Nucleus accumbens (tissue), 56 donors: Measurements from ENCODE around the gene RPS15.
A peak's percentile ranks its signal among the peaks of the same experiment; 100 is the strongest.
"Not testable (repeated sequence)": the region's sequence is repeated elsewhere in the genome, so short reads cannot be mapped to it uniquely, and the experiment has no call there.

Source experiments
- DNase-seq, 56 donors: peaks; one replicate each; lab custom pipeline; 2025; lab: John Stamatoyannopoulos, UW

RPS15 gene

DNA sequence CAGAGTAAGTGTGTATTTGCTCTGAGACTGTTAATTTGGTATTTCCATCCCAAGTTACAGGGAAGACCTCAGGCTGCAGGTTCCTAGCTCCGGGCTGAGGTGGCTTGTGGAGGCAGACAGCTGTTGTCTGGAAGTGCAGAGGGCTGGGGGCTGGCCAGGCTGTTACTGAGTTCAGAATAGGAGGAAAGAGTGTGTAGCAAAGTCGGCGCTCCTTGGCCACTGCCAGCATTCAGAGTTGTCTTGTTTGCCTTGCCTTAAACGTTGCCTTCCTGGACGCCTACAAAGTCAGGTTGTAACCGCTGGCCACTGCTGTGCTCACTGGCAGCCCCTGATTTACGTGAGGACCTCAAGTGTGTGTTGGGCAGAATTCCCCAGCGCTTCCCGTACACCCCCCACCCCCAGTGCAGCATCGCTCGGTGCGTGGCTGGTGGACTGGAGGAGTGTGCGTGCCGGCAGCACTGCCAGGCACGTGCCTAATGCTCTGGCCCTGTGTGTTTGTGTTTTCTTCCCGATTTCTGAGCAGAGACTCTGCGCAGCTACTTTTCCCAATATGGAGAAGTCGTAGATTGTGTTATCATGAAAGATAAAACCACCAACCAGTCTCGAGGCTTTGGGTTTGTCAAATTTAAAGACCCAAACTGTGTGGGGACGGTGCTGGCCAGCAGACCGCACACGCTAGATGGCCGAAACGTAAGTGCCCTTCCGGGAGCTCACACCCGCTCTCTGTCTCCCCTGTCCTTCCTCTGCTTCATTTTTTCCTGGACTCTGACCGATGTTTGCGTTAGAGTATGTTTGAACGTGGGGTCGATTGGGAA, 20.3 kb upstream of the RPS15 start:
- DNase-seq = peak in 7 of 56 donors; percentile 16 to 43 (median 23)

DNA sequence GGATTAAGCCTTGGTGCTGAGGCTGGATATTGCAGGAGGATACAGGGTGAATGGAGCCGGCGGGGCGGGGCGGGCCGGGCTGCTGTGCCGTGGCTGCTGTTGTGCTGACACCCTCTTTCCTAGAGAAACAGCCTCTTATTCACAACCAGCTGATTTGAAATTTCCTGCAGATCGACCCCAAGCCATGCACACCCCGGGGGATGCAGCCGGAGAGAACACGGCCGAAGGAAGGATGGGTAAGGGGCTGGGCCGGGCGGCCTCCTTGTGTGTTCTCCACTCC, 19.8 kb upstream of the RPS15 start:
- no peak for DNase-seq

- DNase-seq = no peak
Observed at GRCh38 chr19:1418951-1419738, 19.1 kb upstream of the RPS15 start.

DNA sequence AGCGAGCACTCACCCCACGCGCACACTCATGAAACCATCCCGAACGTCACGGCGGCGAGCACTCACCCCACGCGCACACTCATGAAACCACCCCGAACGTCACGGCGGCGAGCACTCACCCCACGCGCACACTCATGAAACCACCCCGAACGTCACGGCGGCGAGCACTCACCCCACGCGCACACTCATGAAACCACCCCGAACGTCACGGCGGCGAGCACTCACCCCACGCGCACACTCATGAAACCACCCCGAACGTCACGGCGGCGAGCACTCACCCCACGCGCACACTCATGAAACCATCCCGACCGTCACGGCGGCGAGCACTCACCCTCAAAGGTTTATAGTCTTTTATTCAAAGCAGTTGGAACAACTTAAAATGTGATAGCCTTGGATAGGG, 18.1 kb upstream of the RPS15 start:
- DNase-seq = not testable (repeated sequence)

GRCh38 chr19:1420590-1420989, 17.6 kb upstream of the RPS15 start:
- peak in 1 of 56 donors; percentile 30 for DNase-seq

- no peak for DNase-seq
Observed at GRCh38 chr19:1421218-1421957, 16.8 kb upstream of the RPS15 start.

DNA sequence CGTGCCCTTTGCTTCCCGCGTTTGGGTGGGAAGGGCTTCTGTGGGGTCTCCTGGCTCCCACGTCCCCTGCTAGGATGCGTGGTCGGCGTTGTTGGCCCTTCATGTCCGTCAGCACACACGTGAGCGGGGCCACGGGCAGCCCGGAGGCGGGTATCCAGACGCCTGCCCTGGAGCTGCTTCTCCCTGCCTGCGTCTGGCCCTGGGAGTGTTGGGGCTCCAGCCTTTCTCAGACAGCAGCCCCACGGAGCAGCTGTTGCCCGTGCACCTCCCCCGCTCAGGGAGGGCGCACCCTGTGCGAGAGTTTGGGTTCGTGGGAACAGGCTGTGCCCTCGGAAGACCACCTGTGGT, 16.3 kb upstream of the RPS15 start:
- DNase-seq = no peak

DNA sequence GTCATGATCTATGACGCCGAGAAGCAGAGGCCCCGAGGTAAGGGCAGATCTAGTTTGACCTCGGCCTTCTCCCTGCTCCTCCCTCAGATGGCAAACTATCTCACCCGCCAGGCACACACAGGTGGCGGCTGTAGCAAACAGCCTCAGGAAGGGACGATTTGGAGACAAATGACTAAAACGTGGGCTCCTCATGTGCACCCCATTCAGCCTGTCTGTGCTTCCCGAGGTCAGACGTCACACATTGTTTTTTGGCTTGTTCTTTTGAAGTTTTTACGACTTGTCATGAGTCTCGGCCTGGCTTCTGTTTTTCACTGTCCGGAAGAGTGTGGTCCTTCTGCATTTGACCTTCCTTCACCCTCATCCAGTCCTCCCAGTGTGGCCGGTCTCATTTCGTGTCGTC, 15.8 kb upstream of the RPS15 start:
- no peak for DNase-seq

DNA sequence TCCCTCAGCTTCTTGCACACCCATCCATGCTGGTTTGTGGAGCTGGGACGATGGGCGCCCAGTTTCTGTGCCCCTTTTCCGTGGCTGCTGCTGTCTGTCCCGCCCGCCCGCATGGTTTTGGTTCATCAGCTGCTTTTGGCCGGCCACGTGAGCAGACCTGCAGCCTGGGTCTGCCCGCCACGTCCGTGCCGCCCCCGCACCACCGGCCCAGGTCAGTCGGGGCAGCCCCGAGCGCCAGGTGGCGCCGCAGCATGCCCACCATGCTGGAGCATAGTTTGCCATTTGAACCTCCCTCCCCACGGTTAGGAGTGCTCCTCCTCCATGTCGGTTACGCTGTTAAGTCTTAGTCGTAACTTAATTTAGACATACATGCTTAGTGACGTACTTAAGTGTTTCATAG, 15.3 kb upstream of the RPS15 start:
- DNase-seq = no peak

DNA sequence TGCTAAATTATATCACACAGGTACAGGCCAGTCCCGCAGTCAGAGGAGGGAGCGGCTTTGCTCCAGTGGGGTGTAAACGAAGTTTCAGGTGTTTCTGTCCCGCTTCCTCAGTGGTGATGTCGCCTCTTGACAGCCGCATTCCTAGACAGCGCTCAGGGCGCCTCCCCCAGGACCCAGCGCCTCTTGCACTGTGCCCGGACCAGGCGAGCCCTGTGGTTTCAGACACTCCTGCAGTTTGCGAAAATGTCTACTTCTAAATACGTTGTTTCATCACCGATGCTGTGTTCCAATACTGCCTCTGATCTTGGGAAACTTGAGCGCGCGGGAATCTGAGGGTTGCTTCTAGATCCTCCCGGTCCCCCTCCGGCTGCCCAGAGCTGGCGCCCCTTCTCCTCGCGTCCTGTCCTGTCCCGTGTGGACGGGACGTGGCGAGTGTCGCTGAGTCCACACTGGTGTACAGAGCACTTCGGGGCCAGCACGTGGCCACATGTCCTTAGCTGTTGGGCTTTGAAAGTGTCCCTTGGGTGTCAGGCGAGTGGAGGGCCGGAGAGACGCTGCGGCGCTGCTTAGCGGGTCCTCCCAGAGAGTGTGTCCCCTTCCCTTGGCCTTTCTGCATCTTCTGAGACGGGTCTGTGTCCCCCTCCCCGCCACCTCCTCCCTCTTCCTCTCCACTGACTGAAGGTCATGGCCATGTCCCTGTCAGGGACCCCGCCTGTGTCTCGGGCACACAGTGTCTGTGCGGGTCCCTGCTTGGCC, 14.6 kb upstream of the RPS15 start:
- no peak for DNase-seq

- no peak for DNase-seq
Observed at GRCh38 chr19:1424192-1424955, 13.8 kb upstream of the RPS15 start.

GRCh38 chr19:1425102-1425837, 12.9 kb upstream of the RPS15 start:
- DNase-seq = no peak

DNA sequence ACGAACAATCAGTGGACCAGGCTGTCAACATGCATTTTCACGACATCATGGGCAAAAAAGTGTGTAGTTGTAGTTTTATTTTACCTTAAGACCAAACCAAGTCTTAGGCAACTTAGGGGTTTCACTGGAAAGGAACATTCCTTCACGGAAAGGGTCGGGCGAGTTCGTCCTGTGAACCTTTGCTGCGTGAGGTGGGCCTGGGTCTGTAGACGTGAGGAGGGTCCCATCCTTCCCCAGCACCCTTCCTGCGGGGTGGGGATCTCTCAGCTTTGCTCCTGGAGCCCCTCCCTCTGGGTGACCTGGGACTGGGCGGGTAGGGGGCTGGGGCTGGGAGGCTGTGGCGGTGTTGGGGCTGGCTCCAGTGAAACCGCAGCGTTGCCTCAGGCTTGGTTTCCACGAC, 12.3 kb upstream of the RPS15 start:
- no peak for DNase-seq

GRCh38 chr19:1426736-1427135, 11.5 kb upstream of the RPS15 start:
- no peak for DNase-seq

DNA sequence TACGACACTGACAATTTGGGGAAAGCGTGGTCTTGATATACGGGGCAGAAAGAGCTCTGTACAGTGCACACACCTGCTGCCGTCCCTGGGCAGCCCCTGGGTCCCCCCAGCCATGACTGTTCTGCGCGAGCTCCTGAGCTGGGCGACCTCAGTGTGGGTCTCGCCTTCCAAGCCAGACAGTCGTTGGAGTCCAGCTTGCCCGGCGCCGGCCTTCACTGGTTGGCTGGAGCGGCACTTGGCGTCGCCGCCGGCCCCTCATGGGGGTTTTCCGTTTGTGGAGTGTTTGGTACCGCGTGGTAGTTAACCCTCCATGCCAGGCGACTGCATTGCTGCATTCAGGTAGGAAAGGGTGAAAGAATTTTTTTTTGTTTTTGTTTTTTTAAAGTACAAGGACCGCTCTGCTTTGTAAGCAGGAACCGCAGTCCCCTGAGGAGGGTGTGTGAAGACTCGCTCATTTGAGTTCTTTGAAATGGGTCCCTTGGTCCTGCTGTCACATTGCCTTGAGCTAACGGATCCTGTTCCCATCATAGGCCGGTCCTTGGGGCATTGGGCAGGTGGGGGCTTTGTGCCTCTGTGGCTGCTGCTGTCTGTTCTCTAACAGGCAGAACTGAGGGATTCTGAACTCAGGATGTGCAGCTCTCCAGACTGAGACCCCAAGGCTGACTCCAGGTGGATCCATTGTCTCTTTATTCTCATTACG, 10.8 kb upstream of the RPS15 start:
- DNase-seq = peak in 11 of 56 donors; percentile 7 to 57 (median 29)

DNA sequence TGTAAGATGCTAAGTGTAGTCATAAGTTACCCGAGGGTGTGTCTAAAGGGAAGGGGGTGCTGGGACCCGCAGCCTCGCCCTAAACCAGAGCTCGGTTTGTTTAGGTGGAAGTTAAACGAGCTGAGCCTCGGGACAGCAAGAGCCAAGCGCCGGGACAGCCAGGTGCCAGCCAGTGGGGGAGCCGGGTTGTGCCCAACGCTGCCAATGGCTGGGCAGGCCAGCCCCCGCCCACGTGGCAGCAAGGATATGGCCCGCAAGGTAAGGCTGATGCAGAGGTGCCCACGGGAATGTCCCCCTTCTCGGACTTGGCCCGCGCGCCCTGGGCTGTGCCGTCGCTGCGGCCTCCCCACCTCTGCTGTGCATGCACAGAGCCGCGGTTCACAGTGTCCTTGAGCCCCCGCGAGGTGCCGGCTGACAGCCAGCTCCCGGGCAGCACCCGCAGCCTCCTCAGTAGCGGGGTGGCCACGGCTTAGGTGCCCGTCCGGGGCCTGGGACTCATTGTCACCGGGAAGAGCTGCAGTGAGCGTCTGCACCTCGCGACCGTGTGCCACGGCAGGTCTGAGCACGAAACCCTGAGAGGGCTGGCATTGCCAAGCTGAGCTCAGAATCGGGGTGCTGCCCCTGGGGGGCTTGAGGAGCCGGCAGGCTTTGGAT, 9.3 kb upstream of the RPS15 start:
- DNase-seq = no peak

- DNase-seq = no peak
Observed at GRCh38 chr19:1429750-1430149, 8.4 kb upstream of the RPS15 start.

GRCh38 chr19:1430246-1430645, 8.0 kb upstream of the RPS15 start:
- no peak for DNase-seq
